Gastroesophageal sphincter (tissue), 4 donors: ENCODE data around the gene BTBD9. TPM values are rescaled to one million over a fixed set of nuclear protein-coding genes. Genes with fewer than 3 reads are reported as not detected.
"Not testable (repeated sequence)": the region's sequence is repeated elsewhere in the genome, so short reads cannot be mapped to it uniquely, and the experiment has no call there.

Experiments
- ATAC-seq: fragments of 150-250 bp; one replicate; pipeline ENCODE4 v1.9.1; 2016; ENCODE audit warnings: mild to moderate bottlenecking, moderate library complexity
- H3K27ac ChIP-seq, 4 donors: fragments of 200-600 bp; sonication (generic) in 3 of 4; 1 replicate in 3 of 4; 2 replicates in 1 of 4; pipeline ENCODE4 v1.5.1; 2016 to 2019
- H3K27me3 ChIP-seq: fragments of 200-600 bp; sonication (generic); one replicate; pipeline ENCODE4 v1.5.1; 2019
- H3K36me3 ChIP-seq, 2 donors: fragments of 200-600 bp; sonication (generic); one replicate each; pipeline ENCODE4 v1.5.1; 2019; ENCODE audit warnings: control low read depth in 1 of 2
- H3K4me1 ChIP-seq, 3 donors: fragments of 200-600 bp; sonication (generic); 1 replicate in 2 of 3; 2 replicates in 1 of 3; pipeline ENCODE4 v1.5.1; 2016 to 2019; ENCODE audit warnings: control low read depth in 2 of 3
- H3K4me3 ChIP-seq, 2 donors: fragments of 200-600 bp; sonication (generic); one replicate each; pipeline ENCODE4 v1.5.1; 2019; ENCODE audit warnings: mild to moderate bottlenecking in 1 of 2, moderate library complexity in 1 of 2
- H3K9me3 ChIP-seq, 3 donors: fragments of 200-600 bp; sonication (generic); one replicate each; pipeline ENCODE4 v1.5.1; 2017 to 2019; ENCODE audit warnings: control low read depth in 2 of 3
- CTCF ChIP-seq, 4 experiments: fragments of 200-600 bp in 2 of 4; fragments of 450-650 bp in 2 of 4; sonication (generic) in 1 of 4; IDR thresholded peaks; one replicate each; pipeline ENCODE4 v1.5.1; 2017 to 2019; ENCODE audit warnings: antibody characterized with exemption in 4 of 4, mild to moderate bottlenecking in 2 of 4, moderate library complexity in 2 of 4
- EP300 ChIP-seq: sonication (generic); formaldehyde crosslinking; IDR thresholded peaks from one replicate; pipeline ENCODE4 v1.6.1; 2017; ENCODE audit warnings: antibody characterized with exemption, mild to moderate bottlenecking
- POLR2A ChIP-seq, 2 donors: fragments of 450-650 bp; IDR thresholded peaks; one replicate each; pipeline ENCODE4 v1.6.1; 2017; ENCODE audit warnings: antibody characterized with exemption in 2 of 2, mild to moderate bottlenecking in 2 of 2, moderate library complexity in 1 of 2
- POLR2AphosphoS5 ChIP-seq: sonication (generic); formaldehyde crosslinking; IDR thresholded peaks from one replicate; pipeline ENCODE4 v1.6.1; 2017; ENCODE audit warnings: antibody characterized with exemption
- WGBS, 2 donors: methylation state at CpG; one replicate each; pipeline ENCODE4 v1.1.5; 2018; ENCODE audit warnings: low coverage in 1 of 2; 5-methylcytosine and 5-hydroxymethylcytosine counted together
- total RNA-seq, 4 donors: library from RNA; depleted of rRNA; stranded (reverse); fragments of >200 nt; gene quantifications; one replicate each; pipeline ENCODE4 v1.1.0, GENCODE V29; 2016

Gene BTBD9
- total RNA-seq, 4 donors from 2014 or later, result 11.3 to 18.9 (median 13.8) TPM

- WGBS, 2 donors, result 56 to 95% methylated on average over 2 to 3 of the region's 3 CpGs
- peak overlapping the region in 2 of 4 donors; percentile 30 to 51 for H3K27ac ChIP-seq
- H3K27me3 ChIP-seq, result no peaks in the 10 kb centered on the region
- H3K36me3 ChIP-seq, result no peaks in the 10 kb centered on the region
- peaks cover 8 to 26% (median 8%) of the 10 kb centered on the region in 3 donors for H3K4me1 ChIP-seq
- ATAC-seq, result peak; percentile 79
- TF ChIP-seq EP300 (no peak), POLR2A (IDR thresholded peaks at IDR 0.05) (no peak), POLR2AphosphoS5 (peak; percentile 37), CTCF (IDR thresholded peaks at IDR 0.05) (no peak)
- no peak overlapping the region for H3K4me3 ChIP-seq
- no peaks in the 10 kb centered on the region for H3K9me3 ChIP-seq
Measured at GRCh38 chr6:38349795-38350194, 289.9 kb downstream of the BTBD9 start.

- Histone ChIP-seq H3K27ac (peak overlapping the region in 2 of 4 donors; percentile 4 to 51), H3K4me1 (peaks cover 8 to 26% (median 8%) of the 10 kb centered on the region in 3 donors), H3K27me3 (no peaks in the 10 kb centered on the region), H3K36me3 (no peaks in the 10 kb centered on the region), H3K9me3 (no peaks in the 10 kb centered on the region), H3K4me3 (no peak overlapping the region)
- TF ChIP-seq EP300, result no peak
- TF ChIP-seq POLR2AphosphoS5, result no peak
- no peak for TF ChIP-seq POLR2A (IDR thresholded peaks at IDR 0.05)
- no peak for TF ChIP-seq CTCF (IDR thresholded peaks at IDR 0.05)
- WGBS, 2 donors, result 87 to 94% methylated on average over 2 of the region's 2 CpGs
- no peak for ATAC-seq
Measured at GRCh38 chr6:38349221-38349620, 290.5 kb downstream of the BTBD9 start.

GRCh38 chr6:38348371-38348770 lies 291.4 kb downstream of the BTBD9 start:
- ATAC-seq, result no peak
- no peaks in the 10 kb centered on the region for H3K9me3 ChIP-seq
- WGBS, 2 donors, result 74 to 80% methylated on average over 3 of the region's 3 CpGs
- H3K27ac ChIP-seq, result no peak overlapping the region
- no peak overlapping the region for H3K4me3 ChIP-seq
- TF ChIP-seq CTCF (IDR thresholded peaks at IDR 0.05) (no peak), POLR2A (IDR thresholded peaks at IDR 0.05) (no peak), EP300 (no peak), POLR2AphosphoS5 (no peak)
- no peaks in the 10 kb centered on the region for H3K27me3 ChIP-seq
- H3K36me3 ChIP-seq, result no peaks in the 10 kb centered on the region
- H3K4me1 ChIP-seq, result peaks cover 8 to 26% (median 8%) of the 10 kb centered on the region in 3 donors

GRCh38 chr6:38347829-38348228 lies 291.9 kb downstream of the BTBD9 start:
- not testable (repeated sequence) for H3K27ac ChIP-seq, H3K4me3 ChIP-seq, ATAC-seq, H3K9me3 ChIP-seq, H3K36me3 ChIP-seq, H3K27me3 ChIP-seq
- WGBS, 2 donors, result 84 to 100% methylated on average over 3 to 6 of the region's 8 CpGs
- peaks cover 8 to 26% (median 8%) of the 10 kb centered on the region in 3 donors for H3K4me1 ChIP-seq

- Histone ChIP-seq H3K4me1 (peaks cover 8 to 24% (median 8%) of the 10 kb centered on the region in 3 donors), H3K27me3 (no peaks in the 10 kb centered on the region), H3K9me3 (no peaks in the 10 kb centered on the region), H3K4me3 (no peak overlapping the region), H3K27ac (no peak overlapping the region), H3K36me3 (no peaks in the 10 kb centered on the region)
- no peak for ATAC-seq
- no peak for TF ChIP-seq CTCF (IDR thresholded peaks at IDR 0.05)
- TF ChIP-seq EP300, result no peak
- TF ChIP-seq POLR2AphosphoS5, result no peak
- no peak for TF ChIP-seq POLR2A (IDR thresholded peaks at IDR 0.05)
- WGBS, 2 donors, result 84 to 93% methylated on average over 4 to 5 of the region's 5 CpGs
Measured at GRCh38 chr6:38346291-38347079, 293.2 kb downstream of the BTBD9 start.
